Naive thymus-derived CD4-positive, alpha-beta T cell (primary cell): Measurements from ENCODE around the gene ZNF445. TPM values are rescaled to one million over a fixed set of nuclear protein-coding genes. Genes with fewer than 3 reads are reported as not detected.
A peak's percentile ranks its signal among the peaks of the same experiment; 100 is the strongest.
"Not testable (repeated sequence)": the region's sequence is repeated elsewhere in the genome, so short reads cannot be mapped to it uniquely, and the experiment has no call there.

Experiments
- ATAC-seq: fragments of 150-1000 bp; cut with Tn5 transposase; 2 replicates; pipeline ENCODE4 v1.10.0; 2021; ENCODE audit warnings: mild to moderate bottlenecking, moderate library complexity
- CTCF ChIA-PET: fragments of 350-600 bp; sonication (Branson Sonifier 250); formaldehyde crosslinking; loops from one replicate; lab custom pipeline; 2021; ENCODE audit warnings: antibody characterized with exemption; lab: Charles Lee
- POLR2A ChIA-PET: fragments of 350-600 bp; sonication (Branson Sonifier 250); formaldehyde crosslinking; loops from one replicate; lab custom pipeline; 2021; ENCODE audit warnings: antibody characterized with exemption, inconsistent platforms; lab: Charles Lee
- DNase-seq, 9 donors: peaks; one replicate each; pipeline versions ENCODE4 v3.0.0 to v3.0.0-alpha.2; 2020 to 2022; ENCODE audit warnings: mixed read lengths in 1 of 9
- H3K27ac ChIP-seq: one replicate; pipeline ENCODE4 v1.7.0; 2013; ENCODE audit warnings: mild to moderate bottlenecking, low read depth, low read length, moderate library complexity
- H3K27me3 ChIP-seq, 2 donors: one replicate each; pipeline ENCODE4 v1.7.0; 2013; ENCODE audit warnings: low read length in 2 of 2, mild to moderate bottlenecking in 2 of 2, moderate library complexity in 2 of 2; ENCODE audit not compliant: control insufficient read depth in 2 of 2, insufficient read depth in 2 of 2
- H3K36me3 ChIP-seq, 3 experiments: 1 replicate in 2 of 3; 2 replicates in 1 of 3; pipeline ENCODE4 v1.7.0; 2013; ENCODE audit warnings: low read length in 3 of 3, mild to moderate bottlenecking in 3 of 3, moderate library complexity in 1 of 3; ENCODE audit not compliant: insufficient read depth in 3 of 3, control insufficient read depth in 2 of 3
- H3K4me1 ChIP-seq, 2 donors: one replicate each; pipeline ENCODE4 v1.7.0; 2013; ENCODE audit warnings: low read length in 2 of 2, mild to moderate bottlenecking in 2 of 2, moderate library complexity in 1 of 2; ENCODE audit not compliant: control insufficient read depth in 2 of 2, insufficient read depth in 2 of 2
- H3K4me3 ChIP-seq: 2 replicates; pipeline ENCODE4 v1.7.0; 2013; ENCODE audit warnings: mild to moderate bottlenecking, low read length
- H3K9me3 ChIP-seq, 3 experiments: 1 replicate in 2 of 3; 2 replicates in 1 of 3; pipeline ENCODE4 v1.7.0; 2013; ENCODE audit warnings: low read length in 3 of 3; ENCODE audit not compliant: control insufficient read depth in 2 of 3
- H3K27ac Mint-ChIP-seq, 9 donors: one replicate each; pipeline ENCODE4 v1.8.0; 2020 to 2022; ENCODE audit warnings: mixed read lengths in 9 of 9, mild to moderate bottlenecking in 8 of 9, moderate library complexity in 5 of 9, inconsistent platforms in 2 of 9
- H3K27me3 Mint-ChIP-seq, 5 donors: one replicate each; pipeline ENCODE4 v1.8.0; 2021 to 2022; ENCODE audit warnings: mixed read lengths in 5 of 5, mild to moderate bottlenecking in 1 of 5
- H3K36me3 Mint-ChIP-seq, 5 donors: one replicate each; pipeline ENCODE4 v1.8.0; 2020 to 2022; ENCODE audit warnings: mixed read lengths in 5 of 5, mild to moderate bottlenecking in 3 of 5, inconsistent platforms in 1 of 5
- H3K4me1 Mint-ChIP-seq, 7 donors: one replicate each; pipeline ENCODE4 v1.8.0; 2020 to 2022; ENCODE audit warnings: mixed read lengths in 7 of 7, mild to moderate bottlenecking in 3 of 7, inconsistent platforms in 1 of 7
- H3K4me3 Mint-ChIP-seq, 10 donors: one replicate each; pipeline ENCODE4 v1.8.0; 2020 to 2022; ENCODE audit warnings: mild to moderate bottlenecking in 10 of 10, mixed read lengths in 10 of 10, moderate library complexity in 6 of 10, inconsistent platforms in 2 of 10
- H3K9me3 Mint-ChIP-seq, 11 donors: one replicate each; pipeline ENCODE4 v1.8.0; 2020 to 2022; ENCODE audit warnings: mixed read lengths in 11 of 11, mild to moderate bottlenecking in 4 of 11, inconsistent platforms in 1 of 11, moderate library complexity in 1 of 11
- intact Hi-C, 2 donors: fragments of 100-400 bp; cut with micrococcal nuclease; formaldehyde crosslinking; loops; one replicate each; pipeline ENCODE4 v1.15.1; 2023
- polyA plus RNA-seq, 2 donors: library from polyadenylated mRNA; unstranded; fragments of 300-500 nt; fragmentation: Illumina TruSeq; gene quantifications; one replicate each; pipeline ENCODE4 v1.2.3, GENCODE V29; 2021
- total RNA-seq, 6 experiments: library from RNA in 5 of 6; stranded (reverse) in 5 of 6; gene quantifications; 1 replicate in 5 of 6; 2 replicates in 1 of 6; pipeline ENCODE4 v1.2.3 and lab custom pipeline; 2021 to 2026

ZNF445 gene
- total and polyA plus RNA-seq, 7 experiments from 2014 or later = 5.1 to 37.6 (median 17.3) TPM

GRCh38 chr3:44474886-44475285 lies 2.6 kb downstream of the ZNF445 start:
- DNase-seq, ATAC-seq, POLR2A ChIA-PET, H3K9me3 Mint-ChIP-seq, H3K27me3 ChIP-seq, H3K4me3 ChIP-seq, H3K9me3 ChIP-seq, H3K27me3 Mint-ChIP-seq, CTCF ChIA-PET, H3K27ac ChIP-seq: not testable (repeated sequence)
- Histone ChIP-seq H3K36me3 (peaks cover 0 to 11% (median 0%) of the 10 kb centered on the region in 3 experiments), H3K4me1 (peaks cover 4 to 18% of the 10 kb centered on the region in 2 donors)
- H3K4me3 Mint-ChIP-seq = peak overlapping the region in 8 of 10 donors; percentile 9 to 64 (median 45)
- H3K4me1 Mint-ChIP-seq = peaks cover 26 to 71% (median 64%) of the 10 kb centered on the region in 7 donors
- H3K36me3 Mint-ChIP-seq = peaks cover 0 to 20% (median 14%) of the 10 kb centered on the region in 5 donors
- H3K27ac Mint-ChIP-seq = peak overlapping the region in 3 of 9 donors; percentile 17 to 77 (median 60)
- intact Hi-C loops = loop anchor here in 1 of 2 donors (5.0 kb wide), 1 partner anchor 33 kb away; no protein-coding TSS in a partner anchor

GRCh38 chr3:44470430-44470829 lies 7.0 kb downstream of the ZNF445 start:
- peaks cover 20 to 60% (median 47%) of the 10 kb centered on the region in 7 donors for H3K4me1 Mint-ChIP-seq
- Histone ChIP-seq H3K4me3 (no peak overlapping the region), H3K27me3 (no peaks in the 10 kb centered on the region), H3K4me1 (peaks cover 0 to under 1% of the 10 kb centered on the region in 2 donors), H3K27ac (no peak overlapping the region), H3K36me3 (peaks cover 0 to 22% (median 0%) of the 10 kb centered on the region in 3 experiments), H3K9me3 (no peaks in the 10 kb centered on the region)
- no peaks in the 10 kb centered on the region for H3K9me3 Mint-ChIP-seq
- intact Hi-C loops = no loop called here
- DNase-seq (no peak), ATAC-seq (no peak)
- POLR2A ChIA-PET = no interaction called here
- H3K36me3 Mint-ChIP-seq = peaks cover 0 to 31% (median 20%) of the 10 kb centered on the region in 5 donors
- no peaks in the 10 kb centered on the region for H3K27me3 Mint-ChIP-seq
- peak overlapping the region in 4 of 9 donors; percentile 3 to 76 (median 38) for H3K27ac Mint-ChIP-seq
- CTCF ChIA-PET = no interaction called here
- peak overlapping the region in 1 of 10 donors; percentile 13 for H3K4me3 Mint-ChIP-seq

GRCh38 chr3:44469914-44470313 lies 7.6 kb downstream of the ZNF445 start:
- Histone ChIP-seq H3K4me1 (no peaks in the 10 kb centered on the region), H3K36me3 (peaks cover 0 to 22% (median 0%) of the 10 kb centered on the region in 3 experiments), H3K27me3 (no peaks in the 10 kb centered on the region), H3K4me3 (no peak overlapping the region), H3K9me3 (no peaks in the 10 kb centered on the region), H3K27ac (no peak overlapping the region)
- H3K4me1 Mint-ChIP-seq = peaks cover 19 to 60% (median 42%) of the 10 kb centered on the region in 7 donors
- ChIA-PET CTCF (no interaction called here), POLR2A (no interaction called here)
- intact Hi-C loops = no loop called here
- H3K9me3 Mint-ChIP-seq = no peaks in the 10 kb centered on the region
- no peaks in the 10 kb centered on the region for H3K27me3 Mint-ChIP-seq
- peaks cover 0 to 36% (median 26%) of the 10 kb centered on the region in 5 donors for H3K36me3 Mint-ChIP-seq
- ATAC-seq (no peak), DNase-seq (no peak)
- no peak overlapping the region for H3K27ac Mint-ChIP-seq
- H3K4me3 Mint-ChIP-seq = no peak overlapping the region

- POLR2A ChIA-PET = no interaction called here
- Mint-ChIP-seq H3K36me3 (peaks cover 0 to 42% (median 26%) of the 10 kb centered on the region in 5 donors), H3K9me3 (no peaks in the 10 kb centered on the region), H3K27me3 (no peaks in the 10 kb centered on the region), H3K4me1 (peaks cover 17 to 50% (median 31%) of the 10 kb centered on the region in 7 donors), H3K4me3 (no peak overlapping the region), H3K27ac (peak overlapping the region in 3 of 9 donors; percentile 8 to 94 (median 53))
- intact Hi-C loops = no loop called here
- H3K36me3 ChIP-seq = peaks cover 0 to 31% (median 0%) of the 10 kb centered on the region in 3 experiments
- H3K4me1 ChIP-seq = no peaks in the 10 kb centered on the region
- CTCF ChIA-PET = no interaction called here
- DNase-seq = peak in 1 of 9 donors; percentile 41
- ATAC-seq = no peak
- H3K27ac ChIP-seq = no peak overlapping the region
- no peak overlapping the region for H3K4me3 ChIP-seq
- H3K27me3 ChIP-seq = no peaks in the 10 kb centered on the region
- no peaks in the 10 kb centered on the region for H3K9me3 ChIP-seq
These were observed 8.6 kb downstream of the ZNF445 start for GRCh38 chr3:44468572-44469520.

GRCh38 chr3:44468099-44468537 lies 9.4 kb downstream of the ZNF445 start:
- H3K9me3 Mint-ChIP-seq, H3K27me3 Mint-ChIP-seq, CTCF ChIA-PET, H3K27me3 ChIP-seq, POLR2A ChIA-PET, DNase-seq, H3K27ac ChIP-seq, H3K4me1 ChIP-seq, H3K9me3 ChIP-seq, H3K27ac Mint-ChIP-seq, ATAC-seq, H3K4me3 Mint-ChIP-seq, H3K4me3 ChIP-seq, intact Hi-C loops: not testable (repeated sequence)
- H3K36me3 ChIP-seq = peaks cover 0 to 32% (median 0%) of the 10 kb centered on the region in 3 experiments
- H3K36me3 Mint-ChIP-seq = peaks cover 0 to 45% (median 31%) of the 10 kb centered on the region in 5 donors
- peaks cover 11 to 44% (median 24%) of the 10 kb centered on the region in 7 donors for H3K4me1 Mint-ChIP-seq

GRCh38 chr3:44467241-44467640 lies 10.2 kb downstream of the ZNF445 start:
- Histone ChIP-seq H3K9me3 (no peaks in the 10 kb centered on the region), H3K27me3 (no peaks in the 10 kb centered on the region), H3K4me1 (no peaks in the 10 kb centered on the region), H3K36me3 (peaks cover 0 to 36% (median 0%) of the 10 kb centered on the region in 3 experiments), H3K27ac (no peak overlapping the region), H3K4me3 (no peak overlapping the region)
- no peak for DNase-seq
- peak overlapping the region in 3 of 9 donors; percentile 36 to 46 (median 38) for H3K27ac Mint-ChIP-seq
- peaks cover 0 to 54% (median 38%) of the 10 kb centered on the region in 5 donors for H3K36me3 Mint-ChIP-seq
- ChIA-PET CTCF (no interaction called here), POLR2A (interaction anchor here (0.5 kb wide), 1 partner anchor 46 kb away, joined by 3 read pairs; no protein-coding TSS in a partner anchor)
- peaks cover 11 to 35% (median 23%) of the 10 kb centered on the region in 7 donors for H3K4me1 Mint-ChIP-seq
- intact Hi-C loops = no loop called here
- peaks cover 0 to 2% (median 0%) of the 10 kb centered on the region in 11 donors for H3K9me3 Mint-ChIP-seq
- H3K27me3 Mint-ChIP-seq = no peaks in the 10 kb centered on the region
- H3K4me3 Mint-ChIP-seq = no peak overlapping the region
- no peak for ATAC-seq
